GM21786 (cell line): Measurements from ENCODE around the gene LGALS12.

Experiments used
- ATAC-seq: cut with Tn5 transposase; IDR thresholded peaks from one replicate; pipeline ENCODE4 v1.9.1; 2021; ENCODE audit not compliant: unreplicated experiment

LGALS12 gene

DNA sequence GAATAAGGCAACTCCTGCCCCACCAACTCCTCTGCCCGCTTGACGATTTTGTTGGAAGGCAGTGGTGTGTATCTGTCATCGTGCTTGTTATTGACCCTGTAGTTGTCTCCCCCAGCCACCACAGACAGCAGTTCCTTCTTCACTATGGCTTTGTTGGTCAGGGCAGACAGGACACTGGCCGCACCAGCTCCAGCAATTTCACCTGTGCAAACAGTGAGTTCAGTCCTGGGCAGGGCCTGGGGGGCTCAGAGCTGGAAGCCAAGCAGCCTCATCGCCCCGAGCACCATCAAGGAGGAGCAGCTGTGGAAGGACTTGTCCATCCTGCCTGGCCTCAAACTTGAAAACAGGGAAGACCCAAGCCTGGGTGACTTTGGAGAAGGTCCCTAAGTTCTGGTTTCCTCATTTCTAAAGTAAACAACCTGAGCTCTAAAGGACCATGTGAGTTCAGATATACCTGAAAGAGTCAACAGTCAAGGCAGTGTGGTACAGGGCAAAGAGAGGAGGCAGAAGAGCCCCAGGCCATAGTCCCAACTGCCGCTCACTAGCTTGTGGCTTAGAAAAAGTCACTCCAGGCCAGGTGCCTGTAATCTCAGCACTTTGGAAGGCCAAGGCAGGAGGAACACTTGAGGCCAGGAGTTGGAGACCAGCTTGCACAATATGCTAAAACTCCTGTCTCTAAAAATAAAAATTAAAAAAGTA is 52.7 kb downstream of the LGALS12 start:
- ATAC-seq = no peak

- ATAC-seq = no peak
These were observed 54.8 kb downstream of the LGALS12 start for GRCh38 chr11:63560506-63561180.

- ATAC-seq = no peak
These were observed 57.5 kb downstream of the LGALS12 start, which contains the start of gene PLAAT2 for GRCh38 chr11:63563201-63564055. Gene PLAAT2 (minus strand): TSS chr11:63563379. CDS start chr11:63563324, 55 bp downstream.

- peak; percentile 54 for ATAC-seq
These were observed 58.3 kb downstream of the LGALS12 start for GRCh38 chr11:63564056-63564774.

- ATAC-seq = no peak
These were observed 59.0 kb downstream of the LGALS12 start for GRCh38 chr11:63564784-63565350.
